PC-9 (cell line): ENCODE results near the gene NDUFS7.

Experiments used
- EZH2 ChIP-seq: fragments of 200-600 bp; sonication (generic); IDR thresholded peaks from 2 replicates; pipeline ENCODE4 v1.8.0; 2017; ENCODE audit warnings: antibody characterized with exemption, low read depth
- TF ChIP-seq, protein P1 (sequence below): fragments of 200-600 bp; sonication (generic); conservative IDR thresholded peaks from 2 replicates; pipeline ENCODE4 v1.6.1; 2017; ENCODE audit warnings: mixed run types, antibody characterized with exemption, mild to moderate bottlenecking, moderate library complexity

DNA sequence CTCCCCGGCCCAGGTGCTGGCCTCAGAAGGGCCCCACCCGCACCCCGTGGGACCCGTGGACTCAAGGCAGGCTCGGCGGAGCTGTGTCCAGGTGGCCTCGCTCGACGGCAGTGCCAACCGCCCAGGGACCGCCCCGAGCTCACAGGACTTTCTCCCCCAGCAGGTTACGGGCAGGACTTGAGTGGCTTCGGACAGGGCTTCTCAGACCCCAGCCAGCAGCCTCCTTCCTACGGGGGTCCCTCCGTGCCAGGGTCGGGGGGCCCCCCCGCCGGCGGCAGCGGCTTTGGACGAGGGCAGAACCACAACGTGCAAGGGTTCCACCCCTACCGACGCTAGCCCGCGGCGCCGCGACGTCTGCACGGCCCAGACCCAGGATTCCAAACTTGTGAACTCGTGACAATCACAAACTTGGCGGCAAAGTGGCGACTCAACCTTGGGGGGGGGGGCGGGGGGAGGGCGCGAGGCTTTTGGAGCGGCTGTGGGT is 50.9 kb downstream of the NDUFS7 start:
- TF ChIP-seq, protein P1, sequence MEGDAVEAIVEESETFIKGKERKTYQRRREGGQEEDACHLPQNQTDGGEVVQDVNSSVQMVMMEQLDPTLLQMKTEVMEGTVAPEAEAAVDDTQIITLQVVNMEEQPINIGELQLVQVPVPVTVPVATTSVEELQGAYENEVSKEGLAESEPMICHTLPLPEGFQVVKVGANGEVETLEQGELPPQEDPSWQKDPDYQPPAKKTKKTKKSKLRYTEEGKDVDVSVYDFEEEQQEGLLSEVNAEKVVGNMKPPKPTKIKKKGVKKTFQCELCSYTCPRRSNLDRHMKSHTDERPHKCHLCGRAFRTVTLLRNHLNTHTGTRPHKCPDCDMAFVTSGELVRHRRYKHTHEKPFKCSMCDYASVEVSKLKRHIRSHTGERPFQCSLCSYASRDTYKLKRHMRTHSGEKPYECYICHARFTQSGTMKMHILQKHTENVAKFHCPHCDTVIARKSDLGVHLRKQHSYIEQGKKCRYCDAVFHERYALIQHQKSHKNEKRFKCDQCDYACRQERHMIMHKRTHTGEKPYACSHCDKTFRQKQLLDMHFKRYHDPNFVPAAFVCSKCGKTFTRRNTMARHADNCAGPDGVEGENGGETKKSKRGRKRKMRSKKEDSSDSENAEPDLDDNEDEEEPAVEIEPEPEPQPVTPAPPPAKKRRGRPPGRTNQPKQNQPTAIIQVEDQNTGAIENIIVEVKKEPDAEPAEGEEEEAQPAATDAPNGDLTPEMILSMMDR = no peak
- TF ChIP-seq EZH2 = no peak
